Lung (tissue), 12 donors: Measurements from ENCODE around the gene PET100. TPM values are rescaled to one million over a fixed set of nuclear protein-coding genes. Genes with fewer than 3 reads are reported as not detected.

ENCODE experiments used
- ATAC-seq: fragments of 200-7000 bp; cut with Tn5 transposase; one replicate; pipeline ENCODE4 v1.9.1; 2020; ENCODE audit warnings: moderate number of reproducible peaks; ENCODE audit not compliant: insufficient read depth, low FRiP score
- DNase-seq, 3 donors: peaks; one replicate each; pipeline ENCODE4 v3.0.0-alpha.2; 2013 to 2017
- H3K27ac ChIP-seq, 2 donors: one replicate each; pipeline ENCODE4 v1.5.1; 2013; ENCODE audit warnings: mild to moderate bottlenecking in 2 of 2, moderate library complexity in 2 of 2, control low read depth in 1 of 2, inconsistent platforms in 1 of 2, low read depth in 1 of 2, low read length in 1 of 2
- H3K27me3 ChIP-seq, 3 donors: one replicate each; pipeline ENCODE4 v1.5.1; 2013; ENCODE audit warnings: low read length in 2 of 3; ENCODE audit not compliant: control insufficient read depth in 3 of 3, insufficient read depth in 3 of 3
- H3K36me3 ChIP-seq, 4 donors: one replicate each; pipeline ENCODE4 v1.5.1; 2013; ENCODE audit warnings: low read length in 4 of 4, mild to moderate bottlenecking in 1 of 4, moderate library complexity in 1 of 4; ENCODE audit not compliant: control insufficient read depth in 4 of 4, insufficient read depth in 4 of 4
- H3K4me1 ChIP-seq, 5 donors: one replicate each; pipeline ENCODE4 v1.5.1; 2013; ENCODE audit warnings: low read length in 5 of 5, mild to moderate bottlenecking in 2 of 5, moderate library complexity in 1 of 5; ENCODE audit not compliant: control insufficient read depth in 5 of 5, insufficient read depth in 5 of 5
- H3K4me3 ChIP-seq: one replicate; pipeline ENCODE4 v1.5.1; 2013; ENCODE audit warnings: mild to moderate bottlenecking, control low read depth, moderate library complexity
- H3K9ac ChIP-seq, 2 donors: one replicate each; pipeline ENCODE4 v1.5.1; 2013; ENCODE audit warnings: low read length in 2 of 2, control low read depth in 1 of 2; ENCODE audit not compliant: insufficient read depth in 1 of 2
- H3K9me3 ChIP-seq, 4 donors: one replicate each; pipeline ENCODE4 v1.5.1; 2013; ENCODE audit warnings: low read length in 3 of 4, mild to moderate bottlenecking in 1 of 4, moderate library complexity in 1 of 4; ENCODE audit not compliant: control insufficient read depth in 4 of 4, insufficient read depth in 3 of 4
- CTCF ChIP-seq: IDR thresholded peaks from 2 replicates; pipeline ENCODE4 v1.5.1; 2012; ENCODE audit warnings: mild to moderate bottlenecking; ENCODE audit errors: control extremely low read depth, extremely low read depth
- WGBS, 2 donors: extraction: QIAGEN DNeasy Blood & Tissue Kit; methylation state at CpG; one replicate each; pipeline ENCODE4 v1.1.7; 2013; 5-methylcytosine and 5-hydroxymethylcytosine counted together
- polyA plus RNA-seq, 2 donors: library from polyadenylated mRNA; stranded (reverse); fragments of 200-250 nt; gene quantifications; one replicate each; pipeline ENCODE4 v1.2.1, GENCODE V29; 2013
- total RNA-seq, 2 donors: library from RNA; depleted of rRNA in 1 of 2; stranded (reverse); fragments of >200 nt in 1 of 2; gene quantifications; one replicate each; pipeline ENCODE4 v1.2.1, GENCODE V29; 2014 to 2021
- donor health status: control.
- donor health status: control.
- donor health status: Bipolar disorder and iron deficiency.
- donor health status: healthy.
- donor health status: DM: yes; HTN: yes; CAD: no.

The PET100 gene
- total and polyA plus RNA-seq, 4 donors: 26.9 to 383 (median 88.1) TPM

DNA sequence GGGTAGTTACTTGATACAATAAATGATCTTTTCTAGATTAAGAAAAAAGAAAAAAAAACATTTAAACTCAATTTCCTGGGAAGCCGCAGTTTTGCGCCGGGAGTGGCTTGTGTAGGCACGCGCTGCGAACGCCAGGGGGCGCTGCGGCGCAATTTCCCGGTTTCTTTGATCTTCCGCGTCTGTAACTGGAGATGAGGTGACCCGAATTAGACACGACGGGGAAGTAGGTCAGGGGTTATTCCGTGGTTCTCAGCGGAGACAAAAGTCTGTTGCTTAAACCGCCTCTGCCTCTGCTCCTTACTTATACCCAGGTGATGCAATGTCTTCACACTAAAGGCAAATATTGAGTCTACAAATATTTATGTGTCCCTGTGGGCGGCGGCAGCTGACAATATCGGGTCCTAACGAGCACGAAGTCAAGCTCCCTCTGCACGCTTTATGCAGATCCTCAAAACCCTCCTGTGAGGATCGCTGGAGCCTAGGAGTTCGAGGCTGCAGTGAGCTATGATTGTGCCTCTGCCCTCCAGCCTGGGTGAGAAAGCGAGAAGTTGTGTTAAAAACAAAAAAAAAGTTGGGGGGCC, 22.6 kb downstream of the PET100 start:
- Histone ChIP-seq H3K4me3 (no peak overlapping the region), H3K4me1 (peaks cover 0 to 4% (median 1%) of the 10 kb centered on the region in 5 donors), H3K27ac (peak overlapping the region in 1 of 2 donors; percentile 51), H3K36me3 (peaks cover 0 to 5% (median 0%) of the 10 kb centered on the region in 4 donors), H3K9ac (peak overlapping the region in 1 of 2 donors; percentile 72), H3K27me3 (peaks cover 0 to 3% (median 0%) of the 10 kb centered on the region in 3 donors), H3K9me3 (no peaks in the 10 kb centered on the region)
- peak; percentile 96 for TF ChIP-seq CTCF
- WGBS, 2 donors: 3 to 4% methylated on average over 28 of the region's 28 CpGs
- ATAC-seq (peak; percentile 74), DNase-seq (peak; percentile 82 to 89 (median 88))

DNA sequence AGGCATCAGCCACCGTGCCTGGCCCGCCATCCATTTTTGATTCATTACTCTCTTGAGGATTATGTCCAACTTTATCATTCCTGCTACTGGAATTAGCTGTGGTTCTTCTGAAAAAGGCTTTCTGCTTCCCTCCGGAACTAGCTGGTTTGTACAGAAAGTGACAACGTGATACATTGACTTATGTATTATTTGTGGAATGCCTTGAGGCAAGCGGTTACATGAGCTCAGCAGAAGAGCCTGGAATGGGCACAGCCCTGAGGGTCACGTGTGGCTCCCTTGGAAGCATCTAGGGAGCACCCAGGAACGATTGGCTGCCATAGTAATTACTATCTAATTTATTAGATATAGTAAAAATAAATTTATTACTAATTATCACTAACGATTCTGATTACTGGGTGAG, 24.8 kb downstream of the PET100 start:
- Histone ChIP-seq H3K4me3 (no peak overlapping the region), H3K36me3 (no peaks in the 10 kb centered on the region), H3K9me3 (no peaks in the 10 kb centered on the region), H3K27me3 (peaks cover 0 to 3% (median 0%) of the 10 kb centered on the region in 3 donors), H3K9ac (no peak overlapping the region), H3K27ac (no peak overlapping the region), H3K4me1 (peaks cover 0 to 4% (median 1%) of the 10 kb centered on the region in 5 donors)
- WGBS, 2 donors: 73 to 81% methylated on average over 8 of the region's 8 CpGs
- DNase-seq (peak in 1 of 3 donors; percentile 13), ATAC-seq (no peak)
- TF ChIP-seq CTCF: no peak

GRCh38 chr19:7655581-7655980, 26.0 kb downstream of the PET100 start:
- H3K4me1 ChIP-seq: peaks cover 0 to 4% (median 1%) of the 10 kb centered on the region in 5 donors
- H3K27ac ChIP-seq: peak overlapping the region in 1 of 2 donors; percentile 73
- no peaks in the 10 kb centered on the region for H3K36me3 ChIP-seq
- no peak overlapping the region for H3K9ac ChIP-seq
- DNase-seq (no peak), ATAC-seq (no peak)
- H3K4me3 ChIP-seq: no peak overlapping the region
- H3K27me3 ChIP-seq: no peaks in the 10 kb centered on the region
- TF ChIP-seq CTCF: no peak
- H3K9me3 ChIP-seq: no peaks in the 10 kb centered on the region
- 32 to 57% methylated on average over 8 of the region's 8 CpGs for WGBS, 2 donors
